Stomach (tissue), 4 donors: ENCODE data around the gene ANKRD10.

Source experiments
- CTCF ChIP-seq, 7 experiments: fragments of 450-650 bp in 4 of 7; fragments of 200-600 bp in 3 of 7; sonication (generic) in 3 of 7; IDR thresholded peaks; one replicate each; pipeline ENCODE4 v1.5.1; 2016 to 2019; ENCODE audit warnings: antibody characterized with exemption in 7 of 7, control low read depth in 2 of 7, mild to moderate bottlenecking in 1 of 7
- POLR2A ChIP-seq, 4 donors: fragments of 450-650 bp; IDR thresholded peaks; one replicate each; pipeline ENCODE4 v1.6.1; 2016; ENCODE audit warnings: antibody characterized with exemption in 4 of 4, control low read depth in 2 of 4, mild to moderate bottlenecking in 1 of 4, moderate library complexity in 1 of 4
- POLR2AphosphoS5 ChIP-seq, 3 donors: sonication (generic); formaldehyde crosslinking; IDR thresholded peaks; one replicate each; pipeline ENCODE4 v1.6.1; 2016; ENCODE audit warnings: antibody characterized with exemption in 3 of 3

- no peak for TF ChIP-seq POLR2AphosphoS5 (IDR thresholded peaks at IDR 0.05)
- no peak for TF ChIP-seq CTCF (IDR thresholded peaks at IDR 0.05)
- TF ChIP-seq POLR2A (IDR thresholded peaks at IDR 0.05) = no peak
Measured at GRCh38 chr13:110830331-110830730, 84.5 kb downstream of the ANKRD10 start.
